ENCODE data around the gene SGPP2.

DNA sequence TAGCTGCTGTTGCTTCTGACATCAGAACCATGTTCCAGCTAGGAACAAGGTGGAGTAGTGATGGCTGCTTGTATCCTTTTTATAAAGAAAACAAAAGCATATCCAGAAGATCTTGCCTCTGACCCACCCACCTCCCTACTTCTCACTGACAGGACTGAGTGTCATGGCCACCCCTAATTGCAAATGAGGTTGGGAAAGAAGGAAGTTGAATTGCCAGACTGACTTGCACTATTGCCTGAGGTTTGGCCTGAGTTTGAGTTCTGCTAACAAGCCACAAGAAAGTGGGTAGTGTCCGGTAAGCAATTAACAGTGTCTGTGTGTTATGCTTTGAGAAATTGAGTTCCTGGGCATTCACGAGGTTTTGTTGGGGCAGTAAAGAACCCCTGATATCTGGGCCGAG, 22.8 kb downstream of the SGPP2 start:
- TF ChIP-seq CTCF (IDR thresholded peaks at IDR 0.05 in 8 of 11, conservative IDR thresholded peaks at IDR 0.05 in 3 of 11) (no peak), POLR2AphosphoS5 (IDR thresholded peaks at IDR 0.05) (no peak), POLR2A (IDR thresholded peaks at IDR 0.05) (no peak)
